Parathyroid adenoma (tissue), 2 donors: ENCODE measurements around the gene IQCE.
A peak's percentile ranks its signal among the peaks of the same experiment; 100 is the strongest.

Experiments used
- H2AFZ ChIP-seq: fragments of 300-600 bp; sonication (generic); one replicate; pipeline ENCODE4 v1.7.0; 2017; ENCODE audit warnings: antibody characterized with exemption, mild to moderate bottlenecking
- H3K27ac ChIP-seq: fragments of 300-600 bp; sonication (generic); one replicate; pipeline ENCODE4 v1.7.0; 2017
- H3K27me3 ChIP-seq: fragments of 300-600 bp; sonication (generic); one replicate; pipeline ENCODE4 v1.7.0; 2017; ENCODE audit warnings: low read length; ENCODE audit not compliant: control insufficient read depth, insufficient read depth
- H3K36me3 ChIP-seq: fragments of 300-600 bp; sonication (generic); one replicate; pipeline ENCODE4 v1.7.0; 2017; ENCODE audit warnings: low read length; ENCODE audit not compliant: control insufficient read depth, insufficient read depth
- H3K4me1 ChIP-seq: fragments of 300-600 bp; sonication (generic); one replicate; pipeline ENCODE4 v1.7.0; 2017; ENCODE audit warnings: control low read depth
- H3K4me2 ChIP-seq: fragments of 300-600 bp; sonication (generic); one replicate; pipeline ENCODE4 v1.7.0; 2017; ENCODE audit warnings: low read length
- H3K4me3 ChIP-seq: fragments of 300-600 bp; sonication (generic); one replicate; pipeline ENCODE4 v1.7.0; 2017; ENCODE audit warnings: low read depth, low read length
- H3K79me2 ChIP-seq: fragments of 300-600 bp; sonication (generic); one replicate; pipeline ENCODE4 v1.7.0; 2017; ENCODE audit warnings: control low read depth
- H3K9ac ChIP-seq: fragments of 300-600 bp; sonication (generic); one replicate; pipeline ENCODE4 v1.7.0; 2017; ENCODE audit warnings: mild to moderate bottlenecking
- H3K9me3 ChIP-seq: fragments of 300-600 bp; sonication (generic); one replicate; pipeline ENCODE4 v1.7.0; 2017; ENCODE audit warnings: low read length; ENCODE audit not compliant: control insufficient read depth
- CTCF ChIP-seq: fragments of 300-600 bp; sonication (generic); IDR thresholded peaks from one replicate; pipeline ENCODE4 v1.7.0; 2017; ENCODE audit warnings: antibody characterized with exemption, mild to moderate bottlenecking
- donor health status: primary hyperparathyroidism.

The IQCE gene

GRCh38 chr7:2622869-2623697 lies 64.3 kb downstream of the IQCE start:
- Histone ChIP-seq H3K27me3 (no peaks in the 10 kb centered on the region), H3K4me2 (no peak overlapping the region), H3K9me3 (no peaks in the 10 kb centered on the region), H3K27ac (no peak overlapping the region), H2AFZ (no peak overlapping the region), H3K9ac (no peak overlapping the region), H3K79me2 (no peaks in the 10 kb centered on the region), H3K4me3 (no peak overlapping the region), H3K36me3 (no peaks in the 10 kb centered on the region), H3K4me1 (peaks cover 7% of the 10 kb centered on the region)
- TF ChIP-seq CTCF: no peak

- Histone ChIP-seq H3K4me2 (no peak overlapping the region), H3K9me3 (no peaks in the 10 kb centered on the region), H3K27ac (no peak overlapping the region), H3K36me3 (no peaks in the 10 kb centered on the region), H3K4me3 (no peak overlapping the region), H3K9ac (no peak overlapping the region), H3K4me1 (peaks cover 7% of the 10 kb centered on the region), H3K79me2 (no peaks in the 10 kb centered on the region), H3K27me3 (no peaks in the 10 kb centered on the region), H2AFZ (no peak overlapping the region)
- TF ChIP-seq CTCF: no peak
Observed at GRCh38 chr7:2623698-2624014, 64.9 kb downstream of the IQCE start.

GRCh38 chr7:2624293-2624886 lies 65.6 kb downstream of the IQCE start:
- no peak for TF ChIP-seq CTCF
- no peaks in the 10 kb centered on the region for H3K27me3 ChIP-seq
- H3K9ac ChIP-seq: no peak overlapping the region
- H3K36me3 ChIP-seq: no peaks in the 10 kb centered on the region
- no peak overlapping the region for H3K27ac ChIP-seq
- no peak overlapping the region for H2AFZ ChIP-seq
- H3K4me1 ChIP-seq: peaks cover 7% of the 10 kb centered on the region
- no peaks in the 10 kb centered on the region for H3K79me2 ChIP-seq
- no peak overlapping the region for H3K4me3 ChIP-seq
- no peaks in the 10 kb centered on the region for H3K9me3 ChIP-seq
- H3K4me2 ChIP-seq: no peak overlapping the region

GRCh38 chr7:2626498-2627117 lies 67.8 kb downstream of the IQCE start:
- Histone ChIP-seq H3K4me1 (peaks cover 4% of the 10 kb centered on the region), H3K4me2 (no peak overlapping the region), H3K27ac (peak overlapping the region; percentile 61), H3K79me2 (no peaks in the 10 kb centered on the region), H2AFZ (no peak overlapping the region), H3K36me3 (no peaks in the 10 kb centered on the region), H3K9me3 (no peaks in the 10 kb centered on the region), H3K27me3 (no peaks in the 10 kb centered on the region), H3K4me3 (no peak overlapping the region), H3K9ac (no peak overlapping the region)
- TF ChIP-seq CTCF: no peak
